GM10847 (cell line): ENCODE measurements around the gene CASKIN1.
A peak's percentile ranks its signal among the peaks of the same experiment; 100 is the strongest.

Experiments used
- POLR2A ChIP-seq: IDR thresholded peaks from 2 replicates; pipeline ENCODE4 v1.6.1; 2011; ENCODE audit not compliant: insufficient read length; ENCODE audit errors: extremely low read depth

CASKIN1 gene

DNA sequence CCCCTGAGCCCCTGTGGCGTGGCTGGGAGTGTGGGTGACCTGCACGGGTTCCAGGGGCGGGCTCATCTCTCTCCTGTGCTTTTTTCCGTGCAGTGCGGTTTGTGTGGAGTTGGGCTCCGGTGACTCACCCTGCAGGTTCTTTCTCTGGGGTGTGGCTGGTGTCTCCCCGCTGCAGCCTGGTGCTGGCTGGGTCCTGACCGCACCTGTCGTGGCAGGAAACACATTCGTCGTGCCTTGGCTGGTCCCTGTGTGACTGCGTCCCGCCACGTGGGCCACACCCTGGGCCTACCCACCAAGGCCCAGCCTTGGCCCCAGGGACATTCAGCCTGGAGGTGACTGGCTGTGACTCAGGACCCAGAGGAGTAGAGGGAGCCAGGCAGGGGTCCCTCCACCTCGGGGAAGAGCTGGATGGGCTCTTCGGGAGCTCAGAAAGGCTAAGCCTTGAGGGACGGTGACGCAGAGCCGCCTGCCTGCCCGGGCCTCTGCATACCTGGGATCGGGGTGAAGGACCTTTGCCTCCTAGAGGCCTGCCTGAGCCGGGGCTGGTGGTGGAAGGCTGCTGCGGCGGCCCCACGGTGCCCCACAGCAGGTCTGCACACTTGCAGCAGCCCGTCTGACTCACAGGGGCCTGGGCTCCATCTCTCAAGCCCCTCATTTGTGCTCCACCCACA lies 33.1 kb downstream of the CASKIN1 start:
- no peak for TF ChIP-seq POLR2A

- no peak for TF ChIP-seq POLR2A
Measured at GRCh38 chr16:2162676-2163118, 33.7 kb downstream of the CASKIN1 start.

DNA sequence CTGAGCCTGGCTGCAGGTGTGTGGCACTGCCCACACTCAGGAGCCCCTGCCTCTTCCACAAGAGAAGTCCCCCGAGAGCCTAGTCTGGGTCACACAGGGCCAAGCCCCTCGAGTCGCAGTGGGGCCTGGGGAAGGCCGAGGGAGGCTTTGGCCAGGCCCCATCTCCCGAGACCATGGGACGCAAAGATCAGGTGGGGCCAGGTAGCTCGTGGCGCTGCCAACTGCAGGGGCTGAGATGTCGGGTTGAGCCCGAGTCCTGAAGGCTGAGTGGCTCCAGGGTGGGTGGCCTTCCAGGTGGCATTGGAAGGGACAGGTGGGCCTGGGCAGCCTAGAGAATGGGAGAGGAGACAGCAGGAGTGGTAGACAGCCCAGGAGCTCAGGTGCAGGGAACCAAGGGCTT lies 34.5 kb downstream of the CASKIN1 start:
- no peak for TF ChIP-seq POLR2A

DNA sequence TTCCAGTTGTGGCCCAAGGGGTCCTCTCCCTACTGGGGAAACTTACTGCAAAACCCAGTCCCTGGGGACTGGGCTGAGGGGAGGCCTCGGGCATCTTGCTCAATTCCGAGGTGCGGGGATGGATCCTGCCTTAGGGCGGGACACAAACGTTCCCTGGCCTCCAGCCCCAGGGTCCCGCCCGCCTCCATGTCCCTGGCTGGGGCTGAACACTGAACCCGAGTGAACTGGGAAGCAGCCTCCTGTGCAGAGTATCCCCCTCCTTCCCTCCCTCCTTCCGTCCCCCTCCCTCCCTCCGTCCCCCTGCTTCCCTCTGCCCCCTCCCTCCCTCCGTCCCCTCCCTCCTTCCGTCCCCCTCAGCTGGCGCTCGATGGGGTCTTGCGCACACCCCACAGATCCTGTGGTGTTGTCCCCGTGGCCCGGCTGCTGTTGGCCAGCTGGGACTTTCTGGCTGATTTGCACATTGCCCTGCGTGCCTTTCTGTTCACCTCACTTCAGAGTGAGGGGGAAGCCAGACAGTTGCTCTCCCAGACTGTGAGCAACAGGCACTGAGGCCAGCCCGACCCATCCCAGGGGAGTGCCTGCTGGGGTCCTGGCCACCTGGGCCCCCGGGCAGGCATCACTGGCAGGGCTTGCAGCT lies 35.4 kb downstream of the CASKIN1 start:
- no peak for TF ChIP-seq POLR2A

DNA sequence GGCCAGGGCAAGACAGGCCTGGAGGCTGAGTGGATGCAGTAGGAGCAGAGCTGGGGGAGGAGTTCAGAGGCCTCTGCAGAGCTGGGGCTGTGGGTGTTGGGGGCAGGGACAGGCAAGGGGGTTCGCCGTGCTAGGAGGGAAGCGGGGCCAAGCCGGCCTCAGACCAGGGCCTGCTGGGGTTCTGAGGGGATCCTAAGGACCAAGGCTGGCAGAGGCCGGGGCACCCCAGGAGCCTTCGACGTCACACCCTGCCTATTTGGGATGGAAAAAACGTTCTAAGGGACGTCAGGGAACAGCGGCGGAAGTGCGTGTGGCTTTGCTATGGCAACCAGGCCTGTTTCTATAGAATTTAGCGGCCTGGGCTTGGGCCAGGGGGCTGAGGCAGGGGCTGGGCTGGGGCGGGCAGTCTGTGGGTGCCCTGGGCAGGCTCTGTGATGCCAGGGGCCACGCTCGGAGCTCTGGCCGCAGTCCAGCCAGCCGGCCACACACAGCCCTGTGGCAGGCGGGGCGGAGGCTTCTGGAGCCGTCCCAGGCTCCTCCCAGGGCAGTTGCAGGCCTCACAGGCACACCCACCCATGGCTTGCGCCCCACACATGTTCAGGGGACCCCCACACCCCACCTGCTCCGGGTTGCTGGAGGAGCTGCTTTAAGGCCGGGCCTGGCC lies 37.1 kb downstream of the CASKIN1 start:
- TF ChIP-seq POLR2A = no peak

GRCh38 chr16:2158262-2158638 lies 38.2 kb downstream of the CASKIN1 start:
- TF ChIP-seq POLR2A = no peak

DNA sequence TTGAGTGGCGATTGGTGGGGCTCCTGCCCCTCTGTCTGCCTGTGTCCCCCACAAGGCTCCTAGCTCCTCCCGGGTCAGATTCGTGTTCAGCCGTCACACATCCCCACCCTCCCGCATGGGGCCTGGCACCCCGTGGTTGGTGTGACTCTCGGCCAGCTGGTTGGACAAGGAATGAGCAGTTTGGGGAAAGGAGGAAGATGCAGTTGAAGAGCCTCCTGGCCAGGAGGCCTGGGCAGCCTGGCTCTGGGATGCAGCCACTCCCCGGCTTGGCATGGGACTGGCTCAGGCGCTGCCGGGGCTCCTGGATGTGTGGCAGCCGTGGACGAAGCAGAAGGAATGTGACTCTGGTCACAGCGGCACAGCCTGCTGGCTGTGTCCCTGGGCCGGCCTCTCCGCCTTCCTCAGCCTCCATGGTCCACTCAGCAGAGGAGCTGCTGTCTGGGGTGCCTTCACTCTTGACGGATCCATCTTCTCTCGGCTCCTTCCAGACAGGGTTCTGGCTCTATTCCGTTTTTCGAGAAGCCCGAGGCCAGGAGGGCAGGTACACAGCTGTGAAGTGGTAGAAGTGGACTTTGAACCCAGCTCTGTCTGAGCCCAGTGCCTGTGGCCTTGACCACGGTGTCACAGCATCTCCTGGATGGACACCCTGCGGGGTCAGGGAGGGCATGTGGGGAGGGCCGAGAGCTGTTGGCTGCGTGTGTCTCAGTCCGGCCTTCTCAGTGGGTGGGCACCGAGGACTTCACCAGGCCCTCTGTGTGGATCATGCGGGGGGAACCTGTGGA lies 38.7 kb downstream of the CASKIN1 start:
- TF ChIP-seq POLR2A = no peak

DNA sequence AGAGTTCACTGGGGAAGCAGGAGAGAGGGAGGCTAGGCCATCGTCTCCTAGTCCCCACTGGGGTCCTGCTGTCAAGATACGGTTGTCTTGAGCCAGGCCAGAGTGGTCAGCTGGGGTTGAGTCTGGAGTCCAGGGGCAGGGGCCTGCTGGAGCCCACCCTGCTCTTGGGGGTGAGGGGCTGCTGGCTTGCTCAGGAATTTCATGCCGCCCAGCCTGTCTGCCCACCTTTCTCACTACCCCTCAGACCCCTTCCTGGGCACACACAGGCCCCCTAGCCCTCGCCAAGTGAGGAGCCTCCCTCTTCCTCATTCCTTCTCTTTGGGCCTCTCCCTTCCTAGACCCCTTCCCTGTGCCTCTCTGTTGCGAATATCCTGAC lies 39.6 kb downstream of the CASKIN1 start:
- no peak for TF ChIP-seq POLR2A

DNA sequence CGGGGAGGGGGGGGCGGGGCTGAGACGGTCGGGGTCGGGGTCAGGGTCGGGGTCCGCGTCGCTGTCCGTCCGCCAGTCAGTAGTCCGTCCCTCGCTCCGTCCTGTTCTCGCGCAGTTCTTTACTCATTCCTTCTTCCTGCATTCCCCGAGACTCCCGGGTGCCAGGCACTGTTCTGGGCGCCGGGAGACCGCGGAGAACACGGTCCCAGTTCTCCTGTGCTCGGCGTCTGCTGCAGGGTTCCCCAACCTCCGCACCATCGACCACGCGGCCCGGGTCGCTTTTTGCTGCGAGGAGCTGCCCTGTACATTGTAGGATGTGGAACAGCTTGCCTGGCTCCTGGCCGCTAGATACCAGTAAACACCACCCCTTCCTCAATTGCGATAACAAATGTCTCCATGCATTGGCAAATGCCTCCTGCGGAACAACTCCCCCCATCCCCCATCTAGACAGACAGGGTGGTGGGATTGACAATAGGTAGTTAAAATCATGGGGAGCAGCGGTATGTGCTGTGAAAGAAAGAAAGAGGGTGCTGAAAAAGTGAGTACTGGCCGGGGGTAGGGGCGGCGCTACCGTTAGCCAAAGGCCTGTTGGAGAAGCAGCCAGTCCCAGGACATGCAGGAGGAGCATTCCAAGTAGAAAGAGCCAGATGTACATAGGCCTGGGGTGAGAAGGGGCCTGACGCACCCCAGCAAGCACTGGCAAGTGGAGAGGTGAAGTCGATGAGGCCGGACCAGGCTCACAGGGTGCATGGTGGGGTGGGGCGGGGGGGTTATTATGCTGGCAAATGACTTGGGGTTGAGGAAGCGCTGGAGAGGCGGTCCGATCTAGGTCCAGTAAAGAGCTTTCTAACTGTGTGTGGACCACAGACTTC lies 40.2 kb downstream of the CASKIN1 start:
- TF ChIP-seq POLR2A = no peak

- peak; percentile 100 for TF ChIP-seq POLR2A
Measured at GRCh38 chr16:2155091-2155950, 41.1 kb downstream of the CASKIN1 start, which contains the start of gene TRAF7. Gene TRAF7, plus strand, starts transcription at chr16:2155782. Its CDS starts 8,139 bp downstream, at chr16:2163921.

DNA sequence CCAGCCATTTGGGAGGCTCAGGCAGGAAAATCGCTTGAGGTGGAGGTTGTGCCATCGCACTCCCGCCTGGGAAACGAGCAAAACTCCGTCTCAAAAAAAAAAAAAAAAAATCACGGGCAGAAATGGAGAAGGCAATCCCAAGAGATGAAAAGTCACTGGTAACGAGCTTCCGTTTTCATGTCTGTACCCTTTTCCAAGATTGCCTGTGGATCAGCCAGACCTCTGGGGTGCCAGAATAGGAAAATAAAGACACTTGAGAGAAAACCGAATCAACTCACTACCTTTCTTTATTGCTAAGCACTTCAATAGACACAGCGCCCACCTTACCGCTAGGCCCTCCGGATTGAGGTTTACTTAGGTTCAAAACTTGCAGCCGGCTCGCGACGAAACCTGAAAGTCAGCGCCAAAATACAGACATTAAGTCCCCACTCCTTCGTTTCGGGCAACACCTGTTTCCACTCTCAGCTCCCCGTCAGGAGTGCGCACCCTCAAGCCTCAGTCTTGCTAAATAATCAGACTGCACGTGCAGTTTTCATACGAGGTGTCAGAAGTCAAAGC lies 41.8 kb downstream of the CASKIN1 start:
- no peak for TF ChIP-seq POLR2A

GRCh38 chr16:2152695-2153506 lies 43.5 kb downstream of the CASKIN1 start:
- TF ChIP-seq POLR2A = peak; percentile 31

GRCh38 chr16:2151188-2152091 lies 45.0 kb downstream of the CASKIN1 start:
- TF ChIP-seq POLR2A = no peak
